Forelimb muscle (tissue), 1 donor: ENCODE data around the gene UNC5A. TPM values are rescaled to one million over a fixed set of nuclear protein-coding genes. Genes with fewer than 3 reads are reported as not detected.

Experiments used
- DNase-seq: peaks from one replicate; pipeline ENCODE4 v3.0.0-alpha.2; 2013; ENCODE audit warnings: low read depth
- polyA plus RNA-seq: library from polyadenylated mRNA; unstranded; fragments of 120-200 nt; gene quantifications from one replicate; pipeline ENCODE4 v1.2.1, GENCODE V29; 2013; ENCODE audit not compliant: insufficient read length

Gene UNC5A
- polyA plus RNA-seq, 1 donor: 1.7 TPM

- no peak for DNase-seq
Measured at GRCh38 chr5:176781638-176782570, 28.5 kb upstream of the UNC5A start.

DNA sequence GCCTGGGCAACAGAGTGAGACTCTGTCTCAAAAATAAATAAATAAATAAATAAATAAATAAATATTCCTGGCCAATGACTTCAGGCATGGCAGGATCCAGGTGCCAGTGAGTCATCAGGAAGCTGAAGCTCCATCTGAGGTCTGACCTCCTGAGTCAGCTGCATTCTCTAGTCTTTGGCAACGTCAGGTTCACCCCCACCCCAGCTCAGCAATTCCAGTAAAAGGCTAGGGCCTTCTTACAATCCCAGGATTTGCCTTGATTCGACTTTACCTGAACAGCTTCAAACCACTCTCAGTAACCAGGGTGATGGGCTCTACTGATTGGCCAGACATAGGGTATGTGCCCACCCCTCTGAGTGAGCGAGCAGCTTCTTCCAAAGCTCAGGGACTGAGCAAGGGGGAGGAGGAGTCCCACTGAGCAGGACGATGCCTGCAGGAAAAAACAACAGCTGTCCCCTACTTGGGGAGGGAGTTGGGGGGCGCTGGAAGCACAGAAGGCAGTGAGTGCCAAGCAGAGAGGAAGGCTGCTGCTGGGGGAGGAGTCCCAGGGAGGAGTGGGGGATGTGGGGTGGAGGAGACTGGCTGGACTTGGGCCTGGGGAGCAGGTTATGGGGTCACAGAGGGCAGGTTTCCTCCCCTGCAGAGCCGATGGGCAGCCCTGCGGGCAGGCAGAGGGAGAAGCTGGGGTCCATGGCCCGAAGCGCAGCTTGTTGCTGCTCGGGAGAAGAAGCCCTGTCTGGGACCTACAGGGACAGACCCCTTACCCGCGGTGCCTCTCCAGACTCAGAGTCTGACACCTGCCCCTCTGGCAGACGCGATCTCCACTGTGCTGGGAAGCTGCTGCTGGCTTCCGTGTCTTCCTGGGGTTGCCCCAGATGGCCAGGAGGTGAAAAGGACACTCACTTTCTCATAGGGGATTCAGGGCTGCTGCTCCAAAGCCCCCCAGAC lies 25.9 kb upstream of the UNC5A start:
- no peak for DNase-seq

DNA sequence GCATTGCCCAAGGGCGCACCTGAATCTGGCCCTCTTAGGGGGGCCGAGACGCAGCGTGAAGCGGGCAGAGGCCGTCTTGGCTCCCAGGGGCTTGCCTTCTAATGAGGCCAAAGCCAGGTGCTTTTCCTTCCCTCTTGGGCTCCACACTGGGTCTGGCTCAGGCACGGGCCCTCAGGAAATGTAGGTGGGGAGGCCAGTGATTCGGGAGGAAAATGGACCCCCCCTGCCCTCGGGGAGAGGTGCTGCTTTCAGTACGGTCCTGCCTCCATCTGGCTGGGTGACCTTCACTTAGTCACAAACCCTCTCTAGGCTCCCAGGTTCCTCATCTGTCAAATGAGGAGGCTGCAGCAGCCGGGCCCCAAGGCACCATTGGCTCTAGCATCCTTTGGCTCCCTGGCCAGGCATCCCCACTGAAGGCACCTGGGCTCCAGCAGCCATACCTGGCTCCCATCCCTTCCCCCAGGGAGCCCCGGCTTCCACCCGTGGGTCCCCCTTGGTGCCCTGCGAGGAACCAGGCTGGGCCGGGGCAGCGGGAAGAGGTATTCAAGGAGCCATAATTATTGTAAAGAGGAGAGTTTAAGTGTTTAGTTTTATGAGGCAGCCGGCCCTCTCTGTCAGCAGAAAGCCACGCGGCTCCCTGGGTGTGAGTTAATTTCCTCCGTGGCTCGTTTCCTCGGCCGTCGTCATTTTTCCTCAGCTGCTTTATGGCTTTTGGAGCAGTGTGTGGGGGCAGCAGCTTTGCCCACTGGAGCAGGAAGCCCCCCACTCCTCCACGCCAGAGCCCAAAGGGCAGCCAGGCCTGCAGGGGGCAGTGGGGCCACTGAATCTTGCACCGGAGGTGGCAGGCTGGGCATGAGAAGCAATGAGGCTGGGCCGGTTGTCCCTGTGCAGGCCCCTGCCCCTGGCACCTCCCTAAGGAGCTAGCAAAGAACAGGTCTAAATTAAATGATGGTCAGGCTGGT lies 24.9 kb upstream of the UNC5A start:
- DNase-seq: no peak

DNA sequence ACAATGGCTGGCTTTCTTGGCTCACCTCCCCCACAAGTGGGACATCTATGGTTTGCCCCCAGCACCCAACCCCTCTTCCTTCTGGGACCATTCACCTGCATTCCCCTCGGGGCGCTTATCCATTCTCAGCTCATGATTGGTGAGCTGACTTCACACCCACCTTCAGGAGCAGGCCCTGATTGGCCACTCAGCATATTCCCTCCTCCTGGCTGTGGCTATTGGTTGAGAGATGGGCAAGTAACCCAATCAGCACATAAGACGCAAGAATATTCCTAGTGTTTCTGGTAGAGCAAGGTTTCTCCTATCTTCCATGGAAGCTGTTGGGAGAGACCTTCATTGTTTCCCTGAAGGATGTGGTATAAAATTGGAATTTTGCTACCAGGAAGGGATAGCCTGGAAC lies 22.7 kb upstream of the UNC5A start:
- DNase-seq: no peak

DNA sequence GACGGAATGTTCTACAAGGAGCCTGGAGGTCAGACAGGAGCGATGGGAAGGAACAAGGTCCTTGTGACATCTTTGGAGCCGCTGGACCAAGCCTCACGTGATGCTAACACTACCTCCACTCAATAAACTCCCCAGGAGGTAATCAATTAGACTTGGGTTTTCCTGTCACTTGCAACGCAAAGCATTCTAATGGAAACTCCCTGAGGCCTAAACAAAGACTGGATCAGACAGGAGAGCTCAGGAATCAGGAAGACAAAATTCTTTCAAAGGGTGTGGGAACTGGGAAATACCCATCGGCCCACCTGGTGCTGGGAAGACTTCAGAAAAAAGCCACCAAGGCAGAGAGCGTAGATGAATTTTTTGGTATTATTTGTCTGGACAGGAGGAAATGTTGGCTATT lies 22.3 kb upstream of the UNC5A start:
- DNase-seq: no peak

- DNase-seq: no peak
Measured at GRCh38 chr5:176788941-176789872, 21.2 kb upstream of the UNC5A start.

- no peak for DNase-seq
Measured at GRCh38 chr5:176789873-176790615, 20.3 kb upstream of the UNC5A start.

GRCh38 chr5:176790941-176791340 lies 19.4 kb upstream of the UNC5A start:
- no peak for DNase-seq

- DNase-seq: no peak
Measured at GRCh38 chr5:176792655-176793342, 17.6 kb upstream of the UNC5A start.

GRCh38 chr5:176793343-176793699 lies 17.0 kb upstream of the UNC5A start:
- DNase-seq: no peak

DNA sequence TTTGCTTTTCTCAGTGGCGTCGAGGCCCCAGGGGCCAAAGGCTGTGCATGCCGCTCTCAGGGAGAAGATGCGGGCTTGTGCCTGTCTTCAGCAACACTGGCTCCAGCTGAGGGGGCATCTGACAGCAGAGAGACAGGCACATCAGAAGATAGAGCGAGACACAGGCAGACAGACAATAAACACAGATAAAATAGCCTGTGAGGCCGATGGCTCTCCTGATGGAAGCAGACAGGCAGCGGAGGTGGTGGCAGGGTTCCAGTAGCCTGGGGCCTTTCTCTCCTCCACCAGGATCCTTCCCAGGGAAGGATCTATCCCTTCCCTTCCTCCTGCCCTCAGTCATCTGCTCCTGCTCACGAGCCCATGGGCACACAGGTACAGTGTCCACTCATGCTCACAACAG lies 16.6 kb upstream of the UNC5A start:
- no peak for DNase-seq

GRCh38 chr5:176794509-176794908 lies 15.8 kb upstream of the UNC5A start:
- no peak for DNase-seq

DNA sequence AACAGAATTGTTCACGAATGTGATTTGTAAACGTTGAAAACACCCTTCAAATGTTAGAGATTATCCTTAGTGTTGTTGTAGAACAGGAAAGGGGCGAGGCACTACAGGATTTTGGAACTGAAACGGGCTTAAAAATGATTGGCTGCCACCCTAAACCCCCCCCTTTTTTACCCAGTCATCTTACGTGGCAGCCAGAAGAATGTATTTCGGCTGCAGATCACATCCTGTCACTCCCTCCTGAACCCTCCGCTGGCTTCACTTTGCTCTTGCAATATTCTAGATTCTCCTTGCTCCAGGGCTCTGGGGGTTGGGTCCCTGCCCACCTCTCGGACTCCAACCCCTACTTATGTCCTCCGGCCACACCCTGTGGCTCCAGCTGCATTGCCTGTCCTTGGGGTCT lies 13.9 kb upstream of the UNC5A start:
- no peak for DNase-seq

DNA sequence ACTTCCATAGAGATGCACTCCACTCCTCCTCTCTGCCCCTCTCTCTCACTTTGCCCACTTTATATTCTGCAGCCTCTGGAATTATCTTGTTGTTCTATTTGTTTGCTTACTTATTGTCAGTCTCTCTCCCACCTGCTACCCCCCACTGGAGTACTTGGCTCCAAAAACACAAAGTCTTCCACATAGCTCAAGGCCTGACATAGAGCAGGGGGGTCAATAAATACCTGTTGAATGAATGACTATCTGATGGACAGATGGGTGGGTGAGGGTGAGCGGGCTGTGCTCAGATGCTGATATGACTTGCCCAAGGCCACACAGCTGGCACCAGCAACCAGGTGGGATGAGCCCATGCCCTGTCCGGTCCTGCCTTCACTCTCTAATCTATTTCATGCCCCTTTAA lies 13.4 kb upstream of the UNC5A start:
- no peak for DNase-seq

DNA sequence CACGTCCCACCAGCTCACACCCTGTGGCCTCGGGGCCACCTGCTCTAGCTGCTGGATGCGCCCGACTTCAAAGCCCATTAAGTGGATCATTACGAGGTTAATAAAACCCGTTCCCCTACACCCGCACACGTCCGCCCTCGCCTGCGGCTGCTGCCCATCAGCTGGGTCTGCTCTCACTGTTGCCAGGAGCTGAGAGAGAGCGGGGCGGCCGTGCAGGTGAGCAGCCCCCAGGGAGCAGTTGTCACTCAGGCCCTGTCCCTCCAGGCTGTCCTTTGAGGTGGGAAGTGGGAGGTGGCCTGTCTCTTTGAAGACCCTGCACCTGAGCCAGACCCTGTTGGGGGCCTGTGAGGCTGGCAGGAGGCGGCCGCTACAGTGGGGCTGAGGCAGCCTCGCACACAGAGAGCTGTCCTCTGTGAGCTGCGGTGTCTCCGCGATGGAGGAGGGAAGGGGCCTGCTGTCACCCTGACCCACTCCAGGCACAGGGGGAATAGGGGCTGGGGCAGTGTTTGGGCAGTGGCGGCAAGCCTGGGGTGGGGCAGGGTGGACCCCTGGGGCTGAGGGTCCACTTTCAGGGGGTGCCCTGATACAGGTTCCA lies 12.8 kb upstream of the UNC5A start:
- DNase-seq: no peak

- no peak for DNase-seq
Measured at GRCh38 chr5:176798086-176798876, 12.1 kb upstream of the UNC5A start.

DNA sequence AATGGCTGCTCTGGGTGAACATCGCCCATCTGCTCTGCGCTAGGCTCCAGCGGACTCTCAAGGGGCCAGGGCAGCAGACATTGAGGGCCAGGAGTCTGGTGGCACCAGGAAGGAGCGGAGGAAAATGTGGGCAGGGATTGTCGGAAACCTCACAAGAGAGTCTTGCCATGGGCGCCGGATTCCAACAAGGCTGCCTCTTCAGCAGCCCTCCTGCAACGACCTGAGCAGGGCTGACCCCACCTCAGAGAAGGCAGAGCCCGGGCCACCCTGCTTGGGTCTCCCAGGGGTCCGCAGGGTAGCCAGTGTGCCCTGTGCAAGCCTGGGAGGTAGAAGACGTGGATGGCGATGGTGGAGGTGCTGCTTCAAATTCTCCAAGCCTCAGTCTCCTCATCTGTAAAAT lies 11.4 kb upstream of the UNC5A start:
- no peak for DNase-seq

- no peak for DNase-seq
Measured at GRCh38 chr5:176799488-176799887, 10.9 kb upstream of the UNC5A start.
